Hepatocyte (in vitro differentiated cells): Measurements from ENCODE around the gene NIPA2.

ENCODE experiments used
- EZH2phosphoT487 ChIP-seq: fragments of 200-600 bp; sonication (generic); IDR thresholded peaks from one replicate; pipeline ENCODE4 v1.6.1; 2018; ENCODE audit warnings: antibody characterized with exemption, mild to moderate bottlenecking, low read depth, moderate library complexity; ENCODE audit not compliant: unreplicated experiment, severe bottlenecking
- TF ChIP-seq, protein P1 (sequence below): fragments of 200-600 bp; sonication (generic); IDR thresholded peaks from 2 replicates; pipeline ENCODE4 v1.5.1; 2016; ENCODE audit warnings: antibody characterized with exemption, mild to moderate bottlenecking; ENCODE audit not compliant: poor library complexity

DNA sequence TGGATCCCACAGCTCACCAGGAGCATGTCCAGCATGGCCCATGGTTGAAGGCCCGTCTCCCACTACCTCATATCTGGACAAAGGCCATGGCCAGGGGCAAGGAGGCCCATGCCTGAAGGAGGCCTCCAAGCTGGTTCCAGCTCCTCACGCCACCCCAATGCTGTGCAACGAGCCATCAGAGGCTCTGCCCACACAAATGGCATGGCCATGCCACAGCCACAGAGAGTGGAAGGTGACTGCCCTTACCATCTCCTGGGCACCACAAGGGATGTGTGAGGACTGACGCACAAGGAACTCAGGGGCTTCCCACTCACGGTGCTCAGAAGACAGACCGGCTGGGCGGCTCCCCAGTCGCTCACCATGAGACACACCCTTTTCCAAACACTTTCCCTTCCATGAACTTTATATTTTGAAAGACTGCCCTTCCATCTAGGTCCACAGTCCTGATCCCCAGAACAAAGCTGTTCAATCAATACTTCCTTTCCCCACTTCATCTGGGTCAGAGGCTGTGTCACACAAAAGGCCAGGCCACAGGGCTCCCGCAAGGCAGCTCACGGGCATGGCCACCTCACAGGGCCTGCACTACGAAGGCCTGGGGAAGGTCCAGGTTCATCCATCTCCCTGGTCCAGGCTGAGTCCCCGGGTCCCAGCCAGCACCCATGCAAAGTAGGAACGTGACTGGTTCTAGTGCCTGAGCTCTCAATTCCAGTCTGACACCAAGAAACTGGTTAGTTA lies 75.3 kb downstream of the NIPA2 start:
- TF ChIP-seq, protein P1, sequence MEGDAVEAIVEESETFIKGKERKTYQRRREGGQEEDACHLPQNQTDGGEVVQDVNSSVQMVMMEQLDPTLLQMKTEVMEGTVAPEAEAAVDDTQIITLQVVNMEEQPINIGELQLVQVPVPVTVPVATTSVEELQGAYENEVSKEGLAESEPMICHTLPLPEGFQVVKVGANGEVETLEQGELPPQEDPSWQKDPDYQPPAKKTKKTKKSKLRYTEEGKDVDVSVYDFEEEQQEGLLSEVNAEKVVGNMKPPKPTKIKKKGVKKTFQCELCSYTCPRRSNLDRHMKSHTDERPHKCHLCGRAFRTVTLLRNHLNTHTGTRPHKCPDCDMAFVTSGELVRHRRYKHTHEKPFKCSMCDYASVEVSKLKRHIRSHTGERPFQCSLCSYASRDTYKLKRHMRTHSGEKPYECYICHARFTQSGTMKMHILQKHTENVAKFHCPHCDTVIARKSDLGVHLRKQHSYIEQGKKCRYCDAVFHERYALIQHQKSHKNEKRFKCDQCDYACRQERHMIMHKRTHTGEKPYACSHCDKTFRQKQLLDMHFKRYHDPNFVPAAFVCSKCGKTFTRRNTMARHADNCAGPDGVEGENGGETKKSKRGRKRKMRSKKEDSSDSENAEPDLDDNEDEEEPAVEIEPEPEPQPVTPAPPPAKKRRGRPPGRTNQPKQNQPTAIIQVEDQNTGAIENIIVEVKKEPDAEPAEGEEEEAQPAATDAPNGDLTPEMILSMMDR: no peak
- TF ChIP-seq EZH2phosphoT487: no peak
